Mammary epithelial cell (primary cell): ENCODE results near the gene PTCH1.

Experiments used
- EZH2 ChIP-seq: IDR thresholded peaks from 2 replicates; pipeline ENCODE4 v1.6.1; 2012; ENCODE audit warnings: low read length, inconsistent platforms, borderline replicate concordance
- TF ChIP-seq, protein P1 (sequence below), 2 donors: IDR thresholded peaks in 1 of 2; conservative IDR thresholded peaks in 1 of 2; 2 replicates each; pipeline ENCODE4 v1.5.1; 2011 to 2012; ENCODE audit warnings: inconsistent platforms in 2 of 2, low read length in 2 of 2, mild to moderate bottlenecking in 2 of 2, control low read depth in 1 of 2, low read depth in 1 of 2; ENCODE audit not compliant: insufficient read depth in 1 of 2; ENCODE audit errors: extremely low read depth in 1 of 2

DNA sequence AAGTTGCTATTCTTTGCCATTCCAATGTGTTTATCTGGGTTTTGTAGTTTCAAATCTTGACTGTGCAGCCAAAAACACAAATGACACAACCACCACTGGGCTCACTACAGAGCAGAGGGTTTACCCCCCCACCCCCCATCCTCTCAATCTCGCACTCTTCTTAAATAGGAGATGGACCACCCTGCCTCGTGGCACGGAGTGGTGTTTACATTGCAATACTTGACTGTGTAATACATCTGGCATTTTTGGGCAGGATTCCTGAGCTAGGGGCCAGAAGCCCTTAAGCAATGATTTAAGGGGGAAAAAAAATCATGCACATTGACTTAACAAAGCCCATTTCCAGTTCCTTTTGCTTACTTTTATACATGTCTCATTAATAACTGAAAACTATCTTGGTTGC, 19.0 kb downstream of the PTCH1 start:
- TF ChIP-seq, protein P1, sequence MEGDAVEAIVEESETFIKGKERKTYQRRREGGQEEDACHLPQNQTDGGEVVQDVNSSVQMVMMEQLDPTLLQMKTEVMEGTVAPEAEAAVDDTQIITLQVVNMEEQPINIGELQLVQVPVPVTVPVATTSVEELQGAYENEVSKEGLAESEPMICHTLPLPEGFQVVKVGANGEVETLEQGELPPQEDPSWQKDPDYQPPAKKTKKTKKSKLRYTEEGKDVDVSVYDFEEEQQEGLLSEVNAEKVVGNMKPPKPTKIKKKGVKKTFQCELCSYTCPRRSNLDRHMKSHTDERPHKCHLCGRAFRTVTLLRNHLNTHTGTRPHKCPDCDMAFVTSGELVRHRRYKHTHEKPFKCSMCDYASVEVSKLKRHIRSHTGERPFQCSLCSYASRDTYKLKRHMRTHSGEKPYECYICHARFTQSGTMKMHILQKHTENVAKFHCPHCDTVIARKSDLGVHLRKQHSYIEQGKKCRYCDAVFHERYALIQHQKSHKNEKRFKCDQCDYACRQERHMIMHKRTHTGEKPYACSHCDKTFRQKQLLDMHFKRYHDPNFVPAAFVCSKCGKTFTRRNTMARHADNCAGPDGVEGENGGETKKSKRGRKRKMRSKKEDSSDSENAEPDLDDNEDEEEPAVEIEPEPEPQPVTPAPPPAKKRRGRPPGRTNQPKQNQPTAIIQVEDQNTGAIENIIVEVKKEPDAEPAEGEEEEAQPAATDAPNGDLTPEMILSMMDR (conservative IDR thresholded peaks at IDR 0.05 in 1 of 2, IDR thresholded peaks at IDR 0.05 in 1 of 2; ENCODE audit: extremely low read depth in 1 of 2, insufficient read depth in 1 of 2, low read depth in 1 of 2, low read length in 2 of 2) = no peak
- TF ChIP-seq EZH2 = no peak
